Measurements from ENCODE around the gene OR2AG1. TPM values are rescaled to one million over a fixed set of nuclear protein-coding genes. Genes with fewer than 3 reads are reported as not detected.

The OR2AG1 gene, protein sequence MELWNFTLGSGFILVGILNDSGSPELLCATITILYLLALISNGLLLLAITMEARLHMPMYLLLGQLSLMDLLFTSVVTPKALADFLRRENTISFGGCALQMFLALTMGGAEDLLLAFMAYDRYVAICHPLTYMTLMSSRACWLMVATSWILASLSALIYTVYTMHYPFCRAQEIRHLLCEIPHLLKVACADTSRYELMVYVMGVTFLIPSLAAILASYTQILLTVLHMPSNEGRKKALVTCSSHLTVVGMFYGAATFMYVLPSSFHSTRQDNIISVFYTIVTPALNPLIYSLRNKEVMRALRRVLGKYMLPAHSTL
- total RNA-seq: not detected

GRCh38 chr11:6782720-6783119, at the start of gene OR2AG1:
Gene OR2AG1 (plus strand): TSS chr11:6783020. CDS start chr11:6785038, 2,018 bp downstream.

DNA sequence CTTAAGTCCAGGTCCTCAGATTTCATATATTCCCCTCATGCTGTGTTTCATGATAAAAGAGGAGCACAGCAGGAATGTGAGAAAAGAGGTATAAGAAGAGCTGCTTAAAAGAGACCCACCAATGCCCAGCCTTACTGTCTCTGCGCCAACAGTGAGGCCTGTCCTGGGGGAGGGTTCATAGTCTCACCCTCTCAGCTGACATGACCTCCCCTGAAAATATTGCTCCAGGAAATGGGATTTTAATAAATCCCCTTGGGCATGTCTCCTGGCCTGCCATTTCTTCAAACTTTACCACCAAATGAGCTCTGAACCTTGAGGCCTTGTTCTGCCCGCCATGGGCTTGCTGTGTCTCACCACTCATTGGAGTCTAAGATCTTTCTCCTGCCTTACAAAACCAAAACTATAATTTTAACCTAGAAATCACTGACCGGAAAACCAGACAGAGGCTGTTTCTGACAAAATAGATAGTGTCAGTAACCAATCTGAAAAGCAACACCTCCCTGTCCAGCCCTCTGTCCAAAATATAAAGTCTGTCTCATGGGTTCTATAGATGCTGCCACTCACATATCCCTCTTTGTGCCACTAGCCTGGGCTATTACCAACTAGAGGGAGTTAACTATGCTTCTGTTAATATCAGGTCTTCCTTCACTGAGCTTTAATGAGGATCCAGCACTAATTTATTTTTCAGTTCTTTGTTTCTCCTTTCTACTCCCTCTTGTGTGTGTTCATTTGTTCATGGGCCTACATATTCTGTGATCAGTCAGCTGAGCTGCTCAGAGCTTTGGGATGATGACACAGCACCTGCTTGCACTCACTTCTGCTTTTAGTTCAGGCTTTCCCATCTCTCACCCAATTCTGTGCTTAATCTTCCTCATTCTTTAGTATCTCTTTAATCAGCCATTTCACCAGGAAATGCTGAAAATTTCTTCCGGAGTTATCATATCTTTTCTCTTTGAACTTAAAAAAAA, 10.6 kb upstream of the OR2AG1 start, which contains the start of gene OR2AG2:
Gene OR2AG2 (minus strand): TSS at position 51 of the 968 bp plus-strand sequence. CDS start 3,019 bp downstream, outside the sequence.

GRCh38 chr11:6799402-6799801, 16.6 kb downstream of the OR2AG1 start, which contains the start of gene OR6A2:
Gene OR6A2 (minus strand): TSS chr11:6799689. CDS start chr11:6795708, 3,981 bp downstream.

Other genes with a start within 250 kb of the OR2AG1 start
- 25.6 TPM for gene RRP8, start 179.4 kb upstream of the OR2AG1 start, total RNA-seq
- 136 TPM for gene ILK, start 179.2 kb upstream of the OR2AG1 start, total RNA-seq
- gene TAF10, start 170.8 kb upstream of the OR2AG1 start, total RNA-seq: 16.2 TPM
- gene TPP1, start 163.6 kb upstream of the OR2AG1 start, total RNA-seq: 65.5 TPM
- 84.2 TPM for gene DCHS1, start 127.2 kb upstream of the OR2AG1 start, total RNA-seq
- gene MRPL17, start 99.7 kb upstream of the OR2AG1 start, total RNA-seq: 30.1 TPM
- 0.16 TPM for gene OR2AG2, start 11.0 kb upstream of the OR2AG1 start, total RNA-seq
- gene OR6A2, start 16.7 kb downstream of the OR2AG1 start, total RNA-seq: 0.55 TPM
- not detected for gene OR10A5, start 62.7 kb downstream of the OR2AG1 start, total RNA-seq
- gene OR10A2, start 80.0 kb downstream of the OR2AG1 start, total RNA-seq: 0.22 TPM
- not detected for gene OR10A4, start 93.6 kb downstream of the OR2AG1 start, total RNA-seq
- gene OR2D2, start 109.5 kb downstream of the OR2AG1 start, total RNA-seq: 0.38 TPM
- gene OR2D3, start 138.0 kb downstream of the OR2AG1 start, total RNA-seq: not detected
- 2.1 TPM for gene ZNF215, start 143.4 kb downstream of the OR2AG1 start, total RNA-seq
- 18.0 TPM for gene ZNF214, start 237.3 kb downstream of the OR2AG1 start, total RNA-seq
- gene NLRP14, start 237.5 kb downstream of the OR2AG1 start, total RNA-seq: 0.88 TPM

Measured in camera-type eye (tissue), 1 donor.